ENCODE results near the gene SCAND1.

- no peak for TF ChIP-seq POLR2A (IDR thresholded peaks at IDR 0.05)
- TF ChIP-seq, protein P1, sequence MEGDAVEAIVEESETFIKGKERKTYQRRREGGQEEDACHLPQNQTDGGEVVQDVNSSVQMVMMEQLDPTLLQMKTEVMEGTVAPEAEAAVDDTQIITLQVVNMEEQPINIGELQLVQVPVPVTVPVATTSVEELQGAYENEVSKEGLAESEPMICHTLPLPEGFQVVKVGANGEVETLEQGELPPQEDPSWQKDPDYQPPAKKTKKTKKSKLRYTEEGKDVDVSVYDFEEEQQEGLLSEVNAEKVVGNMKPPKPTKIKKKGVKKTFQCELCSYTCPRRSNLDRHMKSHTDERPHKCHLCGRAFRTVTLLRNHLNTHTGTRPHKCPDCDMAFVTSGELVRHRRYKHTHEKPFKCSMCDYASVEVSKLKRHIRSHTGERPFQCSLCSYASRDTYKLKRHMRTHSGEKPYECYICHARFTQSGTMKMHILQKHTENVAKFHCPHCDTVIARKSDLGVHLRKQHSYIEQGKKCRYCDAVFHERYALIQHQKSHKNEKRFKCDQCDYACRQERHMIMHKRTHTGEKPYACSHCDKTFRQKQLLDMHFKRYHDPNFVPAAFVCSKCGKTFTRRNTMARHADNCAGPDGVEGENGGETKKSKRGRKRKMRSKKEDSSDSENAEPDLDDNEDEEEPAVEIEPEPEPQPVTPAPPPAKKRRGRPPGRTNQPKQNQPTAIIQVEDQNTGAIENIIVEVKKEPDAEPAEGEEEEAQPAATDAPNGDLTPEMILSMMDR (IDR thresholded peaks at IDR 0.05), result no peak
These were observed 577 bp upstream of the SCAND1 start for GRCh38 chr20:35954907-35955251.

All from thyroid gland (tissue), 4 donors.